ENCODE measurements around the gene CMKLR1.

GRCh38 chr12:108364879-108365278 is 25.8 kb upstream of the CMKLR1 start:
- TF ChIP-seq EZH2 (IDR thresholded peaks at IDR 0.05) (no peak), CTCF (IDR thresholded peaks at IDR 0.05) (no peak), EZH2phosphoT487 (IDR thresholded peaks at IDR 0.05) (no peak)

Measured in neural progenitor cell (in vitro differentiated cells).